Renal cortex interstitium (tissue), 11 donors: Measurements from ENCODE around the gene RDH16. TPM values are rescaled to one million over a fixed set of nuclear protein-coding genes. Genes with fewer than 3 reads are reported as not detected.
A peak's percentile ranks its signal among the peaks of the same experiment; 100 is the strongest.
"Not testable (repeated sequence)": the region's sequence is repeated elsewhere in the genome, so short reads cannot be mapped to it uniquely, and the experiment has no call there.

Experiments
- DNase-seq, 11 donors: peaks; one replicate each; pipeline ENCODE4 v3.0.0-alpha.2; 2013; ENCODE audit warnings: low read depth in 9 of 11, low spot score in 4 of 11; ENCODE audit errors: extremely low read depth in 1 of 11
- polyA plus RNA-seq, 3 donors: library from polyadenylated mRNA; unstranded; fragments of 120-200 nt; gene quantifications; one replicate each; pipeline ENCODE4 v1.2.1, GENCODE V29; 2013; ENCODE audit not compliant: insufficient read length in 3 of 3

Gene RDH16
- polyA plus RNA-seq, 3 donors = 0.65 to 1.3 (median 0.75) TPM

DNA sequence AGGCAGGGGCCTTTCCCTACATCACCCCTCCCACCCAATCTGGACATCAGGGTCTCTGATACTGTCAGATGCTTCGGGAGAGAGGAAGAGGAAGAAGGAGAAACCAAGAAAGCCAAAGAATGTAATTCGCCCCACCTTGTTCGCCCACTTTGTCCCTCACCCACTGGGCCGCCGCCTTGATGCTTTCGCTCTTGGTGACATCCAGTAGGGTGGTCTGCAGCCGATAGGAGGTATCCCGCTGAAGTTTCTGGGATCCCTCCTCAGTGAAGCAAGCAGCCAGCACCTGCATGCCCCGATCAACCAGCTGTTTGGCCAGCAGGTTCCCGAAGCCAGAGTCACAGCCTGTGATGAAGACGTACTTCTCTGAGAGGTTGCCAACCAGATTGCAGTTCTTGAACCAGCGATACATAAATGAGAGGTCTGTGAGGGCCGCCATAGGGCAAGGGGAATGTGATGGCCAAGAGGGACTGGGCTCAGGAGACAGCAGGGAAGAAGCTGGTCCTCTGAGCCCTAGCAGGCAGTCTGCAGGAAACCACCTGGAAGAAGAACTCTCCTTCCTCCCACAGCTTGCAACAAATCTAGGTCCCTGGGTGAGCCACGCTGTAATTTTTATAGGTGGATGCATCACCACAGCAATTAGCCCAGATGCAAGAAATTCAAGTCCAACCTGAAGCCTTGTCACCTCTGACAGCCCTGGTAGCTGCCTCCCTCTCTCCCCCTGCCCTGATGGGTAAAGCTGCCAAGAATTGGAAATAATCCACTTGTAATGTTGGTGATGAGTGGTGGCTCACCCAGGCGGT is 23.4 kb downstream of the RDH16 start, which contains the start of gene SDR9C7:
Gene SDR9C7, minus strand, starts transcription at position 583 of the 800 bp plus-strand sequence. Its CDS starts 147 bp downstream, at position 436.
- no peak for DNase-seq

DNA sequence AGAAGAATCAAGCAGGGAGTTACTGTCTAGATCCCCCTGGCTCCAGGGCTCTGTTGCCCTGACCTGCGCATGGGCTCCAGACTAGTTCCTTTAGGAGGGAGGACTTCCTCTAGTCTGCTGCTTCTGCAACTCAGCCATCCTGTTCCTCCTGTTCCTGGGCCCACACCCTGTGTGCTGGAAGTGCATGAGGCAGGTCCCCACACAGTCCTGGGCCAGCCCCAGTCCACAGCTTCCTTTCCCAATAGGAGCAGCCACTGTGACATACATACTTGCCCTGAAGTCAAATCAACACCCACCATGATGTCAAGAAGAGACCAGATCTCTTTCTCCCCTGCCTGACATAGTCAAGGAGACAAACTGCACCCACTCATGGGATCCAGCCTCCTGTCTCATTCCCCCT is 24.5 kb downstream of the RDH16 start:
- no peak for DNase-seq

DNA sequence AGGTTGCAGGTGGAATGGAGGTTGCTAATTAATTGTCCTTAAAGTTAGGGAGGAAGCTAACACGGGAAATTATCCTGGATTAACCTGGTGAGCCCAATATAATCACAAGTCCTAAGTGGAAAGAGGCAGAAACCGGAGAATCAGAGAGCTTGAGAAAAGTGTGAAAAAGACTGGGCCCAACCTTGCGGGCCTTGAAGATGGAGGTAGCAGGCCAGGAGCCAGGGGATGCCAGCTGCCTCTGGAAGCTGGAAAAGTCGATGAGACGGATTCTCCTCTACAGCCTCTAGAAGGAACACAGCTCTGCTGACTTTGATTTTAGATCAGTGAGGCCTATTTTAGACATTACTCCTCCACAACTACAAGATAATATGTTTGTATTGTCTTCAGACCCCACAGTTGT is 25.3 kb downstream of the RDH16 start:
- no peak for DNase-seq

DNA sequence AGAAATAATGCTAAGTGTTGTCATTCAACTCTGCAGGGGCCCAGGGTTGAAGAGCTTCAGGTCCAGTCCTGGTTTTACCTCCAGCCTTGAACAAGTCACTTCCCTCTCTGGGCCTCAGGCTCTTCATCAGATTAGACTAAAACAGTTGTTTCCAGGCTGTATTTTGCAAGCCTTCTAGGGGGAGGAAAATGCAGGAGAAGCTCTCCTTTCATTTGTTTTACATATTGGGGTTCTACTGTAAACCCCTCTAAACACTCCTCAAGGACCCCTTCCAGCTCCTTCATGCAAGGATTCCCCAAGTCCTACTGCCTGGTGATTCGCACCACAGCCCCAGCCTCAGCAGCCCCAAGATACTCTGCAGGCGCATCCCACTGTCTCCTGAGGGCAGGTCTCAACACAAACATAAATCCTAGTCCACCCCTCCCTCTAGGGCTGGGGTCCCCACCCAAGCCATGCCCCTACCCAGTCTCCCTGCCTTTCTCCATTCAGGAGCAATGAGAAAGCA is 25.9 kb downstream of the RDH16 start:
- DNase-seq = peak in 10 of 11 donors; percentile 28 to 68 (median 42)

DNA sequence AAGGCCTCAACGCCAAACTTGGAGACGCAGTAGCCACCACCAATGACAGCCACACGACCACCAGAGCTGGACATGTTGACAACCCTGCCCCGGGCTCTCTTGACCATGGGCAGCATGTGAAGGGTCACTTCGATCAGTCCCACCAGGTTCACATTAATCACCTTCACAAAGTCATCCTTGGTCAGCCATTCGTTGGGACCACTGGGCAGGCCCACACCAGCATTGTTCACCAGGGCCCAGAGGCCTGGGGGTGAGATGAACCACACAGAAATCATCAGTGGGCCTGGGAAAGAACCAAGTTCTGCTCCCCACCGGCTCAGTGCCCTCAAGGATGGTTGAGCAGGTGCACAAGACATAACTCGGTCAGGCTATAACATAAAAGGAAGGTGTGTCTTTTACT is 27.2 kb downstream of the RDH16 start:
- no peak for DNase-seq

DNA sequence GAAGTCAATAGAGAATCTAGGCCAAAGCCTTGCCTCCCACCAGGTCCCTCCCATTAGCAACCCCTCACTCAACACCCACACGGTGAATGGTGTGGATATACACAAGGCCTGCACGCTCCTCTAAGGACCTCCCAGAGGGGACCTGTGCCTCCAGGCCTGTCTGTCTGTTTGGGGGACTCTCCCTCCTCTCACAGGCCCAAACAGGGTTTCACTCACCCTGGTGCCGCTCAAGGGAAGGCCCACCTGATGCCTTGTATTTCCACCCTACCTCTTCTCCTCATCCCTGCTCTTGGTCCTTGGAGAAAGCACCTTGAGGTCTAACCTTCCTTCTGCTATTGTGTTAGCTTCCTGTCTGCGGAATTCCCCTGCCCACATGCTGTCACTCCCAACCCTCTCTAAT is 27.6 kb downstream of the RDH16 start:
- DNase-seq = no peak

DNA sequence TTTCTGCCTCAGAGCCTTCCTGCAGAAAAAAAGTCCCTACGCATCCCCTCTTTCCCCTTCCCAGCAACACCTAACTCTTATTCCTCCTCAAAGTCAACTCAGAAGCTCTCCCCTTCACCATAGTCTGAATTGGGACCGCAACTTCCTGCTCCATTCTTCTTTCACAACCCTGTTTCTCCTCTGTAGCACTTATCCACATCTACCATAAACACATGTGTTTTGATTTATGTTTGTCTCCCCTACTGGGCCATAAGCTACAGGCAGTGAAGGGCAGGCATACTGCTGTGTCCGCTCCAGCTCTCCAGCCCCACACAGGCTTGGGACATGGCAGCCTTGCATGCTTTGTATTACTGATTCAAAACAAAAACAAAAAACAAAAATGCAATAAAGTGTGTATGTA is 29.1 kb downstream of the RDH16 start:
- no peak for DNase-seq

DNA sequence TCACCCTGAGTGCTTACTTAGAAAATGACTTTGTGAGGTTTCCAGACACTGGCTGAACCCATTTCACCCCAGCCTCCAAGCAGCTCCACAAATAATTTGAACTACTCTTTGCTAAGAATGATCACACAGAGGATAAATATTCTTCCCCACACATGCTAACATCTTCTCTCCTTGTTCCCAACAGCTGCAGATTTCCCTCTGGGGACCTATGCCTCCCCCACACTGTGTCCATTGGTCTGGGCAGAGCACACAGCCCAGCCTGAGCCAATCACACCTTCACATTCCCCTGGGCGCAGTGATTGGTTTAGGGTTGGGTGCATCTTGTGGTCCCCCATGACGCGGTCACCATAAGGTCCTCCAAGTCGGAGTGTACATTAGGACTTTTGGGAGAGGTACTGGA is 30.1 kb downstream of the RDH16 start:
- no peak for DNase-seq

DNA sequence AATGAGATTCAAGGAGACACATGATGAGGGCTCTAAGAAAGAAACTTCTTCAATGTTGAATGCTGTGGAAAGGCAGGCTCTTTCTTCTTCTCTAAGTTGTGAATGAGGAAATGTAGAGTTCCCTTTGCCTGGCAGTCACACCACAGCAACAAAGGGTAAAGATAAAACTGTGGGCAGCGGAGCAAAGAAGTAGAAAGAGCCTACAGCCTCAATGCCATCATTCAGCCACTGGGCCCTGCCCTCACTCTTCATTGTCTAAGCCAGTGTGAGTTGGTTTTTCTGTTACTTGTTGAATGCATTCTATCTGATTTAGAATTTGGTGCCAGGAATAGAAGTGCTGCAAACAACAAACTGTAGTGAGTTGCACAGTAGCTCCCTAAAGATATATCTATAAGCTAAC is 35.4 kb downstream of the RDH16 start:
- DNase-seq = no peak

DNA sequence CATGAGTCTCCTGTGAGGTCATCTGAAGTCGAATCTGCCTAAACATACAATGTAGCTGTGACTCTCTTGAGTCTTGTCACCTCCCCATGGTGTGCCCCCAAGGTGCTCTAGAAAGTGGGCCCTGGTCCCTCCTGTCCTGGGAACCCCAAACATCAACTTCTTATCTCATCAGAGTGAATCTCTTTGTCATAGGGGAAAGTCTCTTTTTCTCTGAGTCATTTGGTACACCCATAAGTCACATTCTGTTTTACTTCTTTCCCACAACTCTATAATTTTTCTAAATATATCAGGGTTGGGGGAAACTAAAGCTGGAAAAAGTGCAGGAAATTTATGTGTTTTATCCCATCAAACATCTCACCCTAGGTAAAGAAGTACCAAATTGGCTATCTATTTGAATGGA is 36.1 kb downstream of the RDH16 start:
- no peak for DNase-seq

DNA sequence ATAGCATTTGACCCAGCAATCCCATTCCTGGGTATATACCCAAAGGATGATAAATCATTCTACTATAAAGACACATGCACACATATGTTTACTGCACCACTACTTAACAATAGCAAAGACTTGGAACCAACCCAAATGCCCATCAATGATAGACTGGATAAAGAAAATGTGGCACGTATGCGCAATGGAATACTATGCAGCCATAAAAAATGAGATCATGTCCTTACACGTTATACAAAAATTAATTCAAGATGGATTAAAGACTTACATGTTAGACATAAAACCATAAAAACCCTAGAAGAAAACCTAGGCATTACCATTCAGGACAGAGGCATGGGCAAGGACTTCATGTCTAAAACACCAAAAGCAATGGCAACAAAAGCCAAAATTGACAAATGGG is 39.3 kb downstream of the RDH16 start:
- DNase-seq = not testable (repeated sequence)

DNA sequence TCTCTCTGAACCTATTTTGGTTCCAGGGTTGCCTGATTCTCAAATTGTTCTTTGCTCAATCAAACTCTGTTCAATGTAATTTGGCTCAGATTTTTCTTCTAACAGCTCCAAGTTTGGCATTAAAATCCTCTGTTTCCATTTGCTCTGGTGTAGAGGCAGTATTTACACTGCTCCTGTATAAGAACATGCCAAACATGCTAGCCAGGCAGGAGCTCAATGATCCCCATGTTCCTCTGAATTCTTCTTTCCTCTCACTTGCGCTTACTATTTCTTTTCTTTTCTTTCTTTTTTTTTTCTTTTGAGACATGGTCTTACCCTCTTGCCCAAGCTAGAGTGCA is 40.4 kb downstream of the RDH16 start:
- no peak for DNase-seq

DNA sequence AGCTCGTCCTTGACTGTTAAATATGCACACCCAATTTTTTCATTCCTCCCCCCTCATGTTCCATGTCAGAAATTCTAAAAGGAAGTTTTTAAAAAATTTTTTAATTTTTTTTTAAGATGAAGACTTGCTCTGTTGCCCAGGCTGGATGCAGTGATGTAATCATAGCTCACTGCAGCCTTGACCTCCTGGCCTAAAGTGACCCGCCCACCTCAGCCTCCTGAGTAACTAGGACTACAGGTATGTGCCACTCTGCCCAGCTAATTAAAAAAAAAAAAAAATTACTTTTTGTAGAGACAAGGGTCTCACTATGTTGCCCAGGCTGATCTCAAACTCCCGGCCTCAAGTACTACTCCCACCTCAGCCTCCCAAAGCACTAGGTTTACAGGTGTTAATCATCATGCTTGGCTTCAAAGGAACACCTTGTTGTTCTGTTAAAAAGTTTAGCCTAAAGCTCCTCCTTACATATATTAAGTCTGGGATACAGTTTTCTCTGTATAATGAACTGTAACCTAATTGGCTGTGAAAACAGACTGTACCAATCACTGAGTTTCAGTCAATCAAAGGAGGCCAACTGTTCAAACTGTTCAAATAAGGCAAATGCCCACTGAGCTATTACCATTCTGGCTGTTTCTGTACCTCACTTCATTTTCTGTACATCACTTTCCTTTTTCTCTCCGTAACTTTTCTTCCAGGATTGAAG is 41.0 kb downstream of the RDH16 start:
- DNase-seq = no peak

DNA sequence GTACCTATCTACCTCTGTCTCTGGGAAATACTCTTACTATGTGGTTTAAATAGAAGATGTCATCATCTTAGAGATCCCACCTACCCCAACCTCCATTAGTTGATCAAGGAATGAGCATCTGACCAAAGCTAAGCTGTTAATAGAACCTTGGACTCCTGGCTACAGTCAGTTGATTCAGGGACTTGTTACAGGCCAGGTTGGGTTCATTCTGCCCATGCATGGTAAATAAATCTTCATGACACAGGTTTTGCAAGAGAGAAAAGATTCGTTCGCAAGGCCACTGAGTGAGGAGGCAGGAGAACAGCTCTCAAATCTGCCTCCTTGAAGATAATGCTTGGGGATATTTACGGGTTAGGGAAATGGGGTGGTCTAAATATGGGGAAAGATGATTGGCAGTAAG is 42.7 kb downstream of the RDH16 start:
- peak in 4 of 11 donors; percentile 12 to 47 (median 26) for DNase-seq

DNA sequence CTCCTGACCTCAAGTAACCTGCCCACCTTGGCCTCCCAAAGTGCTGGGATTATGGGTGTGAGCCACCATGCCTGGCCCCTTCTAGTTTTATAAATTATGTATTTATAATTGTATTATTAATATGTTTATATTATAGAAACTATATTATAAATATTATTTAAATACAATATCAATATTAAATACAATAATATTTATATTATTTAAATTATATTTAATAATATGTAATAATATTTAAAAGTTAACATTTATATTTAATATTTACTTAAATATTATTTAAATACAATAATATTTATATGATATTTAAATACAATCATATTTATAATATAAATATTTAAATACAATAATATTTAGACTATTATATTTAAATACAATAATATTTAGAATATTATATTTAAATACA is 43.2 kb downstream of the RDH16 start:
- DNase-seq = no peak

DNA sequence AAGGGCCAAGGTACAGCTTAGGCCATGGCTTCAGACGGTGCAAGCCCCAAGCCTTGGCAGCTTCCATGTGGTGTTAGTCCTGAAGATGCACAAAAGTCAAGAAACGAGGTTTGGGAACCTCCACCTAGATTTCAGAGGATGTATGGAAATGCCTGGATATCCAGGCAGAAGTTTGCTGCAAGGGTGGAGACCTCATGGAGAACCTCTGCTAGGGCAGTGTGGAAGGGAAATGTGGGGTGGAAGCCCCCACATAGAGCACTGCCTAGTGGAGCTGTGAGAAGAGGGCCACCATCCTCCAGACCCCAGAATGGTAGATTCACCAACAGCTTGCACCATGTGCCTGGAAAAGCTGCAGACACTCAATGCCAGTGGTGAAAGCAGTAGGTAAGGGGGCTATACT is 48.0 kb downstream of the RDH16 start:
- not testable (repeated sequence) for DNase-seq

DNA sequence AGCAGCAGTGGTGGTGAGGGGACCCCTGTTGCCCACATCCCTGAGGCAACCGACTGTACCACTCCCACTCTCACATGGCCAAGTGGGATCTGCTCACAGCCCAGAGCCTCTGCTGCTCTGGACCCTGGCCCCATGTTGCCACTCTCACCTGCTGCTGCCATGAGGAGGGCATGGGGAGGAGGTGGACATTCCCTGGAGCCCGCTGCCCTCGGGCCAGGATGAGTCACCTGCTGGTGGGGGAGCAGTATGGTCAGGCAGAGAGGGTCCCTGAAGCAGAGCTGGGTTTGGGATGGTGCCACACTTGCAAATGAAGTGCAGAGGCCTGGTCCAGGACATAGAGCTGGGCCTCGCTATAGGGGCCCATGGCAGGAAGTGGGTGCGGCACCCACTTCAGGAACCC is 49.3 kb downstream of the RDH16 start:
- DNase-seq = no peak

DNA sequence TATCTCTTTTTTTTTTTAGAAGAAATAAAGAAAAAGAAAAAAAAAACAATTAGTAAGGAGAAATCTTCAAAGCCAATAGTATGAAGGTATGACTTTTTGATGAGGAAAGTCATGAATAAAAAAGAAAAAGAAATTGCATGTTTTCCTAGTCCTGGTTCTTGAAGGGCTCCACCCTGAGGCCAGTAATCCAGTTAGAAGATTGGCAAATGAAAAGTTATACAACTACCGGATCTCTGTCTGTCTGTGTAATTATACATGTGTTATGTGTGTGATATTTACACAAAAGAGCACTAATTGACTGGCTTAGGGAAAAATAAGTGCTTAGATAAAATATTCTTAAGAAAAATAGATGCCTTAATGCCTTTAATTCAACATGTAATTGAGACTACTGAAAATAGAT is 51.6 kb downstream of the RDH16 start:
- no peak for DNase-seq

DNA sequence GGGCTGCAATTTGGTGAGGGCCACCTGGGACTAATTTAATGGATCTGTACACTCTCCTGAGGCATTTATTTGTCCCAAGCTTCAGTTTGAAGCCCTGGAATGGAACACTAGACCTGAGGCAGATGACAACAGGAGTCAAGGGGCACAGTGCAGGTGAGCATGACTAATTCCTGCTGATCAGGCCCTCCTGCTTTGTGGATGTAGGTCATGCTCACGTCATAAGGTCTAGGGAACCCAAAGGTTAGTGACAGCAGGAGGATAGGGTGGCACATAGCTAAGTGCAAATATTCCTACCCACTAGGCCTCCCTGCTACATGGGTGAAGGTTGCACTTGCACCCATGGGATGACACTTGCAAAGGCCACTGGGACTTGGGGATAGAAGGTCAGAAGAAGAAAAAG is 54.0 kb downstream of the RDH16 start:
- no peak for DNase-seq
